OCI-LY7 (cell line): ENCODE data around the gene DIPK1B. TPM values are rescaled to one million over a fixed set of nuclear protein-coding genes. Genes with fewer than 3 reads are reported as not detected.

ENCODE experiments used
- BruUV-seq: library from RNA; stranded (reverse); fragments of 400-500 nt; replicated peaks from 2 replicates; lab custom pipeline; 2021; lab: Mats Ljungman, UMichigan
- CTCF ChIA-PET: fragments of 300-600 bp; sonication (Branson Sonifier 250); formaldehyde crosslinking; loops from one replicate; lab custom pipeline; 2022; ENCODE audit warnings: antibody characterized with exemption; ENCODE audit not compliant: unreplicated experiment; lab: Charles Lee
- POLR2A ChIA-PET: fragments of 300-600 bp; sonication (Branson Sonifier 250); formaldehyde crosslinking; loops from one replicate; lab custom pipeline; 2022; ENCODE audit warnings: antibody characterized with exemption; lab: Charles Lee
- DNase-seq: peaks from one replicate; pipeline ENCODE4 v3.0.0-alpha.2; 2015; ENCODE audit warnings: low spot score
- H2AFZ ChIP-seq: fragments of 200-600 bp; sonication (generic), shearing (Covaris generic); 2 replicates; pipeline ENCODE4 v1.6.1; 2014; ENCODE audit warnings: mild to moderate bottlenecking, antibody characterized with exemption, low read length, moderate library complexity
- H3K27ac ChIP-seq: fragments of 200-600 bp; sonication (generic); 2 replicates; pipeline ENCODE4 v1.5.1; 2014; ENCODE audit warnings: mixed run types, low read depth, mild to moderate bottlenecking, moderate library complexity, low read length, inconsistent platforms; ENCODE audit not compliant: poor library complexity, severe bottlenecking
- H3K36me3 ChIP-seq: fragments of 200-600 bp; sonication (generic); 2 replicates; pipeline ENCODE4 v1.6.1; 2014; ENCODE audit warnings: mild to moderate bottlenecking, antibody characterized with exemption, low read length, moderate library complexity, mixed read lengths; ENCODE audit not compliant: insufficient read depth
- H3K4me1 ChIP-seq: fragments of 200-600 bp; sonication (generic); 2 replicates; pipeline ENCODE4 v1.5.1; 2014; ENCODE audit warnings: mild to moderate bottlenecking, low read length; ENCODE audit not compliant: insufficient read depth, poor library complexity, severe bottlenecking
- H3K4me2 ChIP-seq: fragments of 200-600 bp; sonication (generic); 2 replicates; pipeline ENCODE4 v1.6.1; 2014; ENCODE audit warnings: mild to moderate bottlenecking, low read length
- H3K4me3 ChIP-seq: fragments of 200-600 bp; sonication (generic); 2 replicates; pipeline ENCODE4 v1.5.1; 2014; ENCODE audit warnings: mild to moderate bottlenecking, low read depth, low read length; ENCODE audit not compliant: poor library complexity, severe bottlenecking
- H3K79me2 ChIP-seq: fragments of 200-600 bp; sonication (generic); 2 replicates; pipeline ENCODE4 v1.6.1; 2016; ENCODE audit warnings: low read depth, mild to moderate bottlenecking, low read length, moderate library complexity, mixed read lengths; ENCODE audit not compliant: insufficient read depth
- H3K9me2 ChIP-seq: fragments of 200-600 bp; sonication (generic); 2 replicates; pipeline ENCODE4 v1.6.1; 2016; ENCODE audit warnings: mild to moderate bottlenecking, low read length, mixed read lengths; ENCODE audit not compliant: insufficient read depth
- H3K9me3 ChIP-seq: fragments of 200-600 bp; sonication (generic); 2 replicates; pipeline ENCODE4 v1.6.1; 2014; ENCODE audit warnings: mild to moderate bottlenecking, mixed run types, low read length, mixed read lengths
- H4K20me1 ChIP-seq: fragments of 200-600 bp; sonication (generic); 2 replicates; pipeline ENCODE4 v1.6.1; 2014; ENCODE audit warnings: mild to moderate bottlenecking, antibody characterized with exemption, low read length, moderate library complexity, mixed read lengths; ENCODE audit not compliant: insufficient read depth
- EZH2phosphoT487 ChIP-seq: fragments of 200-600 bp; sonication (generic); IDR thresholded peaks from 2 replicates; pipeline ENCODE4 v1.6.1; 2018; ENCODE audit warnings: low read depth, borderline replicate concordance, mild to moderate bottlenecking, mixed run types, antibody characterized with exemption, low read length, moderate library complexity, mixed read lengths
- intact Hi-C: fragments of 100-400 bp; cut with micrococcal nuclease; formaldehyde crosslinking; loops from one replicate; pipeline ENCODE4 v1.10.0; 2022; ENCODE audit not compliant: unreplicated experiment
- total RNA-seq, 2 experiments: library from RNA; depleted of rRNA in 1 of 2; stranded (reverse); fragments of >200 nt in 1 of 2; shearing (Covaris generic) in 1 of 2; gene quantifications; 2 replicates each; pipeline ENCODE4 v1.2.3, GENCODE V29; 2014 to 2022
- TF ChIP-seq, protein P1 (sequence below): fragments of 200-600 bp; sonication (generic); conservative IDR thresholded peaks from 2 replicates; pipeline ENCODE4 v1.5.1; 2014; ENCODE audit warnings: mild to moderate bottlenecking, antibody characterized with exemption, low read length, moderate library complexity, mixed read lengths

DIPK1B gene
- total RNA-seq, 2 experiments from 2014 or later, result 0.30 to 13.3 TPM

GRCh38 chr9:136769710-136770191, 57.4 kb downstream of the DIPK1B start:
- intact Hi-C loops, result no loop called here
- ChIA-PET POLR2A (no interaction called here), CTCF (interaction anchor here (0.6 kb wide), 1 partner anchor 9 kb away, joined by 4 read pairs; no protein-coding TSS in a partner anchor)
- BruUV-seq, result no TSS peak
- H3K4me1 ChIP-seq, result peaks cover 14% of the 10 kb centered on the region
- no peak overlapping the region for H3K27ac ChIP-seq
- H3K9me3 ChIP-seq, result peaks cover 17% of the 10 kb centered on the region; the same call in 1 of the 2 replicates
- H4K20me1 ChIP-seq, result no peaks in the 10 kb centered on the region
- DNase-seq, result peak; percentile 51
- no peaks in the 10 kb centered on the region for H3K79me2 ChIP-seq
- H2AFZ ChIP-seq, result no peak overlapping the region
- no peak overlapping the region for H3K4me2 ChIP-seq
- H3K9me2 ChIP-seq, result no peaks in the 10 kb centered on the region
- H3K4me3 ChIP-seq, result no peak overlapping the region
- no peaks in the 10 kb centered on the region for H3K36me3 ChIP-seq
- TF ChIP-seq EZH2phosphoT487, result no peak
- TF ChIP-seq, protein P1, sequence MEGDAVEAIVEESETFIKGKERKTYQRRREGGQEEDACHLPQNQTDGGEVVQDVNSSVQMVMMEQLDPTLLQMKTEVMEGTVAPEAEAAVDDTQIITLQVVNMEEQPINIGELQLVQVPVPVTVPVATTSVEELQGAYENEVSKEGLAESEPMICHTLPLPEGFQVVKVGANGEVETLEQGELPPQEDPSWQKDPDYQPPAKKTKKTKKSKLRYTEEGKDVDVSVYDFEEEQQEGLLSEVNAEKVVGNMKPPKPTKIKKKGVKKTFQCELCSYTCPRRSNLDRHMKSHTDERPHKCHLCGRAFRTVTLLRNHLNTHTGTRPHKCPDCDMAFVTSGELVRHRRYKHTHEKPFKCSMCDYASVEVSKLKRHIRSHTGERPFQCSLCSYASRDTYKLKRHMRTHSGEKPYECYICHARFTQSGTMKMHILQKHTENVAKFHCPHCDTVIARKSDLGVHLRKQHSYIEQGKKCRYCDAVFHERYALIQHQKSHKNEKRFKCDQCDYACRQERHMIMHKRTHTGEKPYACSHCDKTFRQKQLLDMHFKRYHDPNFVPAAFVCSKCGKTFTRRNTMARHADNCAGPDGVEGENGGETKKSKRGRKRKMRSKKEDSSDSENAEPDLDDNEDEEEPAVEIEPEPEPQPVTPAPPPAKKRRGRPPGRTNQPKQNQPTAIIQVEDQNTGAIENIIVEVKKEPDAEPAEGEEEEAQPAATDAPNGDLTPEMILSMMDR, result peak; percentile 65

GRCh38 chr9:136771907-136772415, 59.6 kb downstream of the DIPK1B start:
- no peak for DNase-seq
- Histone ChIP-seq H3K36me3 (no peaks in the 10 kb centered on the region), H3K79me2 (no peaks in the 10 kb centered on the region), H2AFZ (no peak overlapping the region), H3K27ac (no peak overlapping the region), H3K9me3 (peaks cover 17% of the 10 kb centered on the region; the same call in 1 of the 2 replicates), H4K20me1 (no peaks in the 10 kb centered on the region), H3K4me2 (no peak overlapping the region), H3K4me1 (peaks cover 11% of the 10 kb centered on the region), H3K4me3 (no peak overlapping the region), H3K9me2 (no peaks in the 10 kb centered on the region)
- CTCF ChIA-PET, result no interaction called here
- intact Hi-C loops, result no loop called here
- no peak for TF ChIP-seq EZH2phosphoT487
- TF ChIP-seq, protein P1, result no peak
- POLR2A ChIA-PET, result interaction anchor here (0.5 kb wide), 1 partner anchor 48 kb away, joined by 5 read pairs; no protein-coding TSS in a partner anchor
- BruUV-seq, result no TSS peak

DNA sequence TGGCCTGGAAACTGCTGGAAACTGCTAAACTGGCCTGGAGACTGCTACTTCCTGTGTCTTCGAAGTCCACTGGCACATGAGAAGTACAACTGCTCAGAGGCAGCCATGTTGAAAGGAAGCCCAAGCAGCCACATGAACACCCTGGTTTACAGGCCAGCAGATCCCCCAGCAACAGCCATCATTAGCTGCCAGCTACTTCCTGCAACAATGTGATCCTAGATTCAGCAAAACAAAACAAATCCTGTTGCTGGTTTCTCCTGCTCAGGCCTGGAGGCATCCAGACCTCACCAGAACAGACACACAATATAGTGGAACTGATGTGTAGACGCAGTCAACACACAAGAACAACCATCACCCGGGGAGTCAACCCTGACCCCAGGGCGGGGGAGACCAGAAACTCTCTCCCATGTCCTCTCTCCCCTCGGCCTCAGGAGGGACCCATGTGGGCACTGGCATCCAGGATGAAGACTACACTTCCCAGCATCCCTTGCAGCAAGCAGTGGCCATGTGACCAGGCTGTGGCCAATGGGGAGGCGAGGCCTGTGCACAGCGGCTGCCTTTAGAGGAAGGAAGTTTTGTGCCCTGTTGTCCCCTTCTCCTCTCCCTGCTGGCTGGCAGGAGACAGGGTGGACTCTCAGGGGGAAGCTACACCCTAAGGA, 61.1 kb downstream of the DIPK1B start:
- Histone ChIP-seq H3K4me2 (peak overlapping the region; percentile 21; the same call in 1 of the 2 replicates), H2AFZ (peak overlapping the region; percentile 98), H3K4me1 (peaks cover 4% of the 10 kb centered on the region), H3K9me3 (peaks cover 17% of the 10 kb centered on the region; the same call in 1 of the 2 replicates), H3K27ac (no peak overlapping the region), H3K79me2 (no peaks in the 10 kb centered on the region), H4K20me1 (no peaks in the 10 kb centered on the region), H3K4me3 (peak overlapping the region; percentile 14), H3K36me3 (no peaks in the 10 kb centered on the region), H3K9me2 (no peaks in the 10 kb centered on the region)
- intact Hi-C loops, result no loop called here
- BruUV-seq, result no TSS peak
- TF ChIP-seq, protein P1, result no peak
- no peak for TF ChIP-seq EZH2phosphoT487
- CTCF ChIA-PET, result no interaction called here
- POLR2A ChIA-PET, result no interaction called here
- DNase-seq, result peak; percentile 83
